ENCODE measurements around the gene KCNQ1OT1.
A peak's percentile ranks its signal among the peaks of the same experiment; 100 is the strongest.

The KCNQ1OT1 gene

GRCh38 chr11:2699531-2700414 is at the start of gene KCNQ1OT1:
KCNQ1OT1 (minus strand) TSS chr11:2699994.
- DNase-seq: peak; percentile 68 to 81

- no peak for DNase-seq
Observed at GRCh38 chr11:2748814-2749554, 49.2 kb upstream of the KCNQ1OT1 start.

GRCh38 chr11:2748061-2748813 is 48.4 kb upstream of the KCNQ1OT1 start:
- DNase-seq: no peak

- DNase-seq: no peak
Observed at GRCh38 chr11:2747248-2748027, 47.6 kb upstream of the KCNQ1OT1 start.

- no peak for DNase-seq
Observed at GRCh38 chr11:2746401-2747247, 46.8 kb upstream of the KCNQ1OT1 start.

- DNase-seq: no peak
Observed at GRCh38 chr11:2745511-2745910, 45.7 kb upstream of the KCNQ1OT1 start.

- DNase-seq: no peak
Observed at GRCh38 chr11:2744166-2744565, 44.4 kb upstream of the KCNQ1OT1 start.

GRCh38 chr11:2743427-2744110 is 43.8 kb upstream of the KCNQ1OT1 start:
- DNase-seq: no peak

GRCh38 chr11:2742611-2743426 is 43.0 kb upstream of the KCNQ1OT1 start:
- no peak for DNase-seq

GRCh38 chr11:2742201-2742600 is 42.4 kb upstream of the KCNQ1OT1 start:
- no peak for DNase-seq

- DNase-seq: no peak
Observed at GRCh38 chr11:2741377-2742131, 41.8 kb upstream of the KCNQ1OT1 start.

- no peak for DNase-seq
Observed at GRCh38 chr11:2741006-2741376, 41.2 kb upstream of the KCNQ1OT1 start.

GRCh38 chr11:2740275-2740940 is 40.6 kb upstream of the KCNQ1OT1 start:
- no peak for DNase-seq

GRCh38 chr11:2739531-2740274 is 39.9 kb upstream of the KCNQ1OT1 start:
- DNase-seq: no peak

- no peak for DNase-seq
Observed at GRCh38 chr11:2738551-2739431, 39.0 kb upstream of the KCNQ1OT1 start.

- no peak for DNase-seq
Observed at GRCh38 chr11:2737866-2738265, 38.1 kb upstream of the KCNQ1OT1 start.

- no peak for DNase-seq
Observed at GRCh38 chr11:2737226-2737590, 37.4 kb upstream of the KCNQ1OT1 start.

All from AML-193 (cell line).